CD14-positive monocyte (primary cell): ENCODE data around the gene ROBO1. TPM values are rescaled to one million over a fixed set of nuclear protein-coding genes. Genes with fewer than 3 reads are reported as not detected.

ENCODE experiments used
- DNase-seq, 3 donors: peaks; one replicate each; pipeline ENCODE4 v3.0.0-alpha.2; 2011 to 2022
- H2AFZ ChIP-seq: 2 replicates; pipeline ENCODE4 v1.6.0; 2012; ENCODE audit warnings: mild to moderate bottlenecking, low read depth, low read length, inconsistent platforms; ENCODE audit not compliant: insufficient read depth, poor library complexity, severe bottlenecking
- H3K27ac ChIP-seq, 2 donors: 1 replicate in 1 of 2; 2 replicates in 1 of 2; pipeline ENCODE4 v1.5.1; 2012 to 2013; ENCODE audit warnings: low read length in 2 of 2, control low read depth in 1 of 2, inconsistent platforms in 1 of 2, low read depth in 1 of 2, mild to moderate bottlenecking in 1 of 2
- H3K27me3 ChIP-seq, 2 donors: one replicate each; pipeline versions ENCODE4 v1.6.0 to v1.6.1; 2011 to 2013; ENCODE audit warnings: low read length in 2 of 2; ENCODE audit not compliant: control insufficient read depth in 2 of 2, insufficient read depth in 2 of 2
- H3K36me3 ChIP-seq, 2 donors: replicated peaks in 1 of 2; 1 replicate in 1 of 2; 2 replicates in 1 of 2; pipeline versions ENCODE4 v1.5.1 to v1.6.1; 2012 to 2013; ENCODE audit warnings: low read length in 2 of 2, control low read depth in 1 of 2, inconsistent platforms in 1 of 2, mild to moderate bottlenecking in 1 of 2; ENCODE audit not compliant: insufficient read depth in 2 of 2, control insufficient read depth in 1 of 2
- H3K4me1 ChIP-seq, 2 donors: 1 replicate in 1 of 2; 2 replicates in 1 of 2; pipeline versions ENCODE4 v1.5.1 to v1.6.1; 2012 to 2013; ENCODE audit warnings: low read length in 2 of 2, control low read depth in 1 of 2, inconsistent platforms in 1 of 2, mild to moderate bottlenecking in 1 of 2, moderate library complexity in 1 of 2; ENCODE audit not compliant: insufficient read depth in 2 of 2, control insufficient read depth in 1 of 2
- H3K4me2 ChIP-seq: replicated peaks from 2 replicates; pipeline ENCODE3; 2012; ENCODE audit warnings: low read length, moderate library complexity, mild to moderate bottlenecking; ENCODE audit not compliant: poor library complexity, severe bottlenecking; ENCODE audit errors: extremely low read depth
- H3K4me3 ChIP-seq, 3 experiments: fragments of 200-600 bp in 1 of 3; sonication (generic) in 1 of 3; replicated peaks in 1 of 3; 1 replicate in 2 of 3; 2 replicates in 1 of 3; pipeline ENCODE4 v1.5.1; 2011 to 2013; ENCODE audit warnings: low read length in 3 of 3, mild to moderate bottlenecking in 3 of 3, control low read depth in 2 of 3, low read depth in 2 of 3, inconsistent platforms in 1 of 3, moderate library complexity in 1 of 3
- H3K79me2 ChIP-seq: 2 replicates; pipeline ENCODE4 v1.6.0; 2012; ENCODE audit warnings: mild to moderate bottlenecking, control low read depth, inconsistent platforms, low read length, moderate library complexity; ENCODE audit not compliant: insufficient read depth
- H3K9ac ChIP-seq: 2 replicates; pipeline ENCODE4 v1.6.0; 2017; ENCODE audit warnings: low read length, mild to moderate bottlenecking; ENCODE audit not compliant: insufficient read depth, poor library complexity, severe bottlenecking
- H3K9me3 ChIP-seq, 2 donors: replicated peaks in 1 of 2; 1 replicate in 1 of 2; 2 replicates in 1 of 2; pipeline versions ENCODE4 v1.5.1 to v1.6.1; 2012 to 2013; ENCODE audit warnings: low read length in 2 of 2, control low read depth in 1 of 2; ENCODE audit not compliant: control insufficient read depth in 1 of 2, insufficient read depth in 1 of 2
- H4K20me1 ChIP-seq: 2 replicates; pipeline ENCODE4 v1.6.0; 2012; ENCODE audit warnings: mild to moderate bottlenecking, low read length, control low read depth, moderate library complexity; ENCODE audit not compliant: insufficient read depth
- H3K27ac Mint-ChIP-seq, 7 donors: one replicate each; pipeline ENCODE4 v1.8.0; 2020; ENCODE audit warnings: mild to moderate bottlenecking in 7 of 7, mixed read lengths in 7 of 7, moderate library complexity in 6 of 7, inconsistent platforms in 2 of 7
- H3K27me3 Mint-ChIP-seq, 3 donors: one replicate each; pipeline ENCODE4 v1.8.0; 2021 to 2022; ENCODE audit warnings: low read depth in 3 of 3, mild to moderate bottlenecking in 3 of 3, mixed read lengths in 3 of 3, moderate library complexity in 3 of 3, inconsistent platforms in 1 of 3
- H3K36me3 Mint-ChIP-seq, 2 donors: one replicate each; pipeline ENCODE4 v1.8.0; 2020; ENCODE audit warnings: mixed read lengths in 2 of 2, inconsistent platforms in 1 of 2, mild to moderate bottlenecking in 1 of 2
- H3K4me1 Mint-ChIP-seq: one replicate; pipeline ENCODE4 v1.8.0; 2020; ENCODE audit warnings: mild to moderate bottlenecking, mixed read lengths
- H3K4me3 Mint-ChIP-seq, 2 donors: one replicate each; pipeline ENCODE4 v1.8.0; 2020; ENCODE audit warnings: mild to moderate bottlenecking in 2 of 2, mixed read lengths in 2 of 2, moderate library complexity in 1 of 2
- H3K9me3 Mint-ChIP-seq, 7 donors: one replicate each; pipeline ENCODE4 v1.8.0; 2020 to 2022; ENCODE audit warnings: mixed read lengths in 7 of 7, mild to moderate bottlenecking in 6 of 7, moderate library complexity in 6 of 7, inconsistent platforms in 2 of 7
- intact Hi-C, 2 donors: fragments of 100-400 bp; cut with micrococcal nuclease; formaldehyde crosslinking; loops; one replicate each; pipeline versions ENCODE4 v1.15.0 to v1.15.1; 2023
- polyA plus RNA-seq, 3 donors: library from polyadenylated mRNA; depleted of rRNA in 1 of 3; unstranded in 2 of 3; stranded (reverse) in 1 of 3; fragments of 300-500 nt in 2 of 3; fragments of >200 nt in 1 of 3; fragmentation: Illumina TruSeq in 2 of 3; gene quantifications; 1 replicate in 2 of 3; 2 replicates in 1 of 3; pipeline ENCODE4 v1.2.3, GENCODE V29; 2012 to 2021
- TF ChIP-seq, protein P1 (sequence below): fragments of 200-600 bp; IDR thresholded peaks from one replicate; pipeline ENCODE4 v1.8.0; 2022; ENCODE audit warnings: antibody characterized with exemption, mild to moderate bottlenecking

Gene ROBO1
- polyA plus RNA-seq, 3 donors, result 0.09 to 0.10 TPM; not detected in 1

DNA sequence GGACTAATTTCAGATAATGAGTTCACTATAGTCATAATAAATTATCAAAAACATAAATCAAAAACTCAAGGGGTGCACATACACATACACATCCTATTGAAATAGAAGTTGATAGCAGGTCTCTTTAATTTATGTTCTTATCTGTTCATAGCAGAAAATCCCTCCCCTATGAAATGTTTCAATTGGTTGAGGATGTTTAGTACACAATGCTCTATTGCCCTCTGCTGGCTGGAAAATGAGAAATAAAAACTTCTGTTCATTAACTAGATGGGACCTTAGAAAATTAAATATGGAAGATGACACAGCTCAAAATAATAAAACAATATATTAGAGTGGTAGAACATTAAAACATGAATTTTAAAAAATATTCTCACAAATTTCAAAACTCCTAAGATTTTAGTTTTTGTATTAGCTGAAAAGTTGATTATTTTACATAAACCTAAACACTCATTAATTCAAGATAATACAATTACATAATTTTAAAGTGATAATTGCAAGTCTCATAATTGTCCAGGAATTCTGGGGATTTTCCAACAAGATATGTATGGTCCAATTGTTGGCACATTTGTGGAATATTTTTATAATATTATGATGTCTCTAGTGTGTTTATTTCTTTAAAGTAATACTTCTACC, 735.0 kb downstream of the ROBO1 start:
- no peaks in the 10 kb centered on the region for H3K4me1 ChIP-seq
- no peaks in the 10 kb centered on the region for H3K36me3 ChIP-seq
- H3K9ac ChIP-seq, result no peak overlapping the region
- H3K27ac Mint-ChIP-seq, result no peak overlapping the region
- no peak overlapping the region for H3K4me3 Mint-ChIP-seq
- no peaks in the 10 kb centered on the region for H3K9me3 ChIP-seq
- no peaks in the 10 kb centered on the region for H3K27me3 ChIP-seq
- no peaks in the 10 kb centered on the region for H3K36me3 Mint-ChIP-seq
- no peaks in the 10 kb centered on the region for H3K9me3 Mint-ChIP-seq
- H3K79me2 ChIP-seq, result no peaks in the 10 kb centered on the region
- DNase-seq, result no peak
- H2AFZ ChIP-seq, result no peak overlapping the region
- H3K27me3 Mint-ChIP-seq, result peaks cover 0 to 2% (median 0%) of the 10 kb centered on the region in 3 donors
- intact Hi-C loops, result no loop called here
- no peaks in the 10 kb centered on the region for H4K20me1 ChIP-seq
- no peaks in the 10 kb centered on the region for H3K4me1 Mint-ChIP-seq
- no peak overlapping the region for H3K27ac ChIP-seq
- no peak overlapping the region for H3K4me3 ChIP-seq
- TF ChIP-seq, protein P1, sequence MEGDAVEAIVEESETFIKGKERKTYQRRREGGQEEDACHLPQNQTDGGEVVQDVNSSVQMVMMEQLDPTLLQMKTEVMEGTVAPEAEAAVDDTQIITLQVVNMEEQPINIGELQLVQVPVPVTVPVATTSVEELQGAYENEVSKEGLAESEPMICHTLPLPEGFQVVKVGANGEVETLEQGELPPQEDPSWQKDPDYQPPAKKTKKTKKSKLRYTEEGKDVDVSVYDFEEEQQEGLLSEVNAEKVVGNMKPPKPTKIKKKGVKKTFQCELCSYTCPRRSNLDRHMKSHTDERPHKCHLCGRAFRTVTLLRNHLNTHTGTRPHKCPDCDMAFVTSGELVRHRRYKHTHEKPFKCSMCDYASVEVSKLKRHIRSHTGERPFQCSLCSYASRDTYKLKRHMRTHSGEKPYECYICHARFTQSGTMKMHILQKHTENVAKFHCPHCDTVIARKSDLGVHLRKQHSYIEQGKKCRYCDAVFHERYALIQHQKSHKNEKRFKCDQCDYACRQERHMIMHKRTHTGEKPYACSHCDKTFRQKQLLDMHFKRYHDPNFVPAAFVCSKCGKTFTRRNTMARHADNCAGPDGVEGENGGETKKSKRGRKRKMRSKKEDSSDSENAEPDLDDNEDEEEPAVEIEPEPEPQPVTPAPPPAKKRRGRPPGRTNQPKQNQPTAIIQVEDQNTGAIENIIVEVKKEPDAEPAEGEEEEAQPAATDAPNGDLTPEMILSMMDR, result no peak
- no peak overlapping the region for H3K4me2 ChIP-seq

DNA sequence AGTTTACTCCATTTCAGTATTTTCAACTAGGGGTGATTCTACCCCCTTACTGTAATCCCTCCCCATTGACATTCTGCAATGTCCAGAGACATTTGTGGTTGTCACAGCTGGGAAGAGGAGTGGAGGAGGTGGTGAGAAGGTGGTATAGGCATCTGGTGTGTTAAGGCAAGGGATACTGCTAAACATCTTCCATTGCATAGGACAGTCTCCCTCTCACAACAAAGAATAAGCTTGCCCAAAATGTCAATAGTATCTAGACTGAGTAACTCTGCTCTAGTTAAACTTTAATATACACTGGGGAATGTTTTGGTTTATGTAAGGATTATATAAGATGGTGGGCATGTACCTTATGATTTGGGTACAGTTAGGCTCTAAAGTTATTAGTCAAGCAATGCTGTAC, 737.6 kb downstream of the ROBO1 start:
- Histone ChIP-seq H2AFZ (no peak overlapping the region), H3K9me3 (no peaks in the 10 kb centered on the region), H3K4me3 (no peak overlapping the region), H3K4me2 (no peak overlapping the region), H3K27ac (no peak overlapping the region), H3K4me1 (no peaks in the 10 kb centered on the region), H3K36me3 (no peaks in the 10 kb centered on the region), H3K9ac (no peak overlapping the region), H3K79me2 (no peaks in the 10 kb centered on the region), H3K27me3 (no peaks in the 10 kb centered on the region), H4K20me1 (no peaks in the 10 kb centered on the region)
- peak overlapping the region in 1 of 7 donors; percentile 60 for H3K27ac Mint-ChIP-seq
- H3K36me3 Mint-ChIP-seq, result no peaks in the 10 kb centered on the region
- H3K9me3 Mint-ChIP-seq, result no peaks in the 10 kb centered on the region
- TF ChIP-seq, protein P1, result no peak
- no peak overlapping the region for H3K4me3 Mint-ChIP-seq
- peaks cover 0 to 1% (median 0%) of the 10 kb centered on the region in 3 donors for H3K27me3 Mint-ChIP-seq
- intact Hi-C loops, result no loop called here
- DNase-seq, result no peak
- H3K4me1 Mint-ChIP-seq, result no peaks in the 10 kb centered on the region
